CD8-positive, alpha-beta memory T cell (primary cell): ENCODE measurements around the gene SMARCD2. TPM values are rescaled to one million over a fixed set of nuclear protein-coding genes. Genes with fewer than 3 reads are reported as not detected.

Source experiments
- CTCF ChIA-PET: fragments of 350-600 bp; sonication (Branson Sonifier 250); formaldehyde crosslinking; loops from one replicate; lab custom pipeline; 2021; ENCODE audit warnings: antibody characterized with exemption; lab: Charles Lee
- POLR2A ChIA-PET: fragments of 350-600 bp; sonication (Branson Sonifier 250); formaldehyde crosslinking; loops from one replicate; lab custom pipeline; 2021; ENCODE audit warnings: antibody characterized with exemption; lab: Charles Lee
- DNase-seq, 5 donors: peaks; one replicate each; pipeline versions ENCODE4 v3.0.0 to v3.0.0-alpha.2; 2020 to 2022; ENCODE audit warnings: mixed read lengths in 1 of 5
- H3K27ac ChIP-seq: one replicate; pipeline ENCODE4 v1.7.0; 2013; ENCODE audit warnings: low read depth, mild to moderate bottlenecking, low read length, moderate library complexity
- H3K27me3 ChIP-seq: 2 replicates; pipeline ENCODE4 v1.7.0; 2013; ENCODE audit warnings: low read length, mild to moderate bottlenecking; ENCODE audit not compliant: insufficient read depth, poor library complexity, severe bottlenecking
- H3K36me3 ChIP-seq: 2 replicates; pipeline ENCODE4 v1.7.0; 2013; ENCODE audit warnings: mild to moderate bottlenecking, low read length, moderate library complexity; ENCODE audit not compliant: insufficient read depth
- H3K4me1 ChIP-seq: 2 replicates; pipeline ENCODE4 v1.7.0; 2013; ENCODE audit warnings: mild to moderate bottlenecking, low read length, moderate library complexity; ENCODE audit not compliant: insufficient read depth
- H3K4me3 ChIP-seq: 2 replicates; pipeline ENCODE4 v1.7.0; 2013; ENCODE audit warnings: mild to moderate bottlenecking, low read length
- H3K9me3 ChIP-seq: 2 replicates; pipeline ENCODE4 v1.7.0; 2013; ENCODE audit warnings: mild to moderate bottlenecking, low read length
- H3K27ac Mint-ChIP-seq, 8 donors: one replicate each; pipeline ENCODE4 v1.8.0; 2020 to 2021; ENCODE audit warnings: mixed read lengths in 8 of 8, mild to moderate bottlenecking in 6 of 8, inconsistent platforms in 3 of 8, moderate library complexity in 3 of 8
- H3K27me3 Mint-ChIP-seq, 2 donors: one replicate each; pipeline ENCODE4 v1.8.0; 2020 to 2021; ENCODE audit warnings: mixed read lengths in 2 of 2, mild to moderate bottlenecking in 1 of 2, moderate library complexity in 1 of 2
- H3K36me3 Mint-ChIP-seq, 3 donors: one replicate each; pipeline ENCODE4 v1.8.0; 2020 to 2021; ENCODE audit warnings: mixed read lengths in 3 of 3, inconsistent platforms in 1 of 3, mild to moderate bottlenecking in 1 of 3
- H3K4me1 Mint-ChIP-seq, 3 donors: one replicate each; pipeline ENCODE4 v1.8.0; 2020 to 2021; ENCODE audit warnings: mixed read lengths in 3 of 3, inconsistent platforms in 1 of 3, mild to moderate bottlenecking in 1 of 3
- H3K4me3 Mint-ChIP-seq, 7 donors: one replicate each; pipeline ENCODE4 v1.8.0; 2020 to 2021; ENCODE audit warnings: mixed read lengths in 7 of 7, mild to moderate bottlenecking in 6 of 7, moderate library complexity in 4 of 7, inconsistent platforms in 2 of 7
- H3K9me3 Mint-ChIP-seq, 5 donors: one replicate each; pipeline ENCODE4 v1.8.0; 2020 to 2022; ENCODE audit warnings: mixed read lengths in 5 of 5, mild to moderate bottlenecking in 3 of 5, moderate library complexity in 2 of 5, inconsistent platforms in 1 of 5
- polyA plus RNA-seq: library from polyadenylated mRNA; unstranded; fragments of 300-500 nt; fragmentation: Illumina TruSeq; gene quantifications from one replicate; pipeline ENCODE4 v1.2.3, GENCODE V29; 2021
- total RNA-seq, 2 experiments: library from RNA; stranded (reverse); gene quantifications; one replicate each; pipeline ENCODE4 v1.2.3, GENCODE V29; 2021

Gene SMARCD2
- total and polyA plus RNA-seq, 3 experiments from 2014 or later, result 96.8 to 121 (median 107) TPM

DNA sequence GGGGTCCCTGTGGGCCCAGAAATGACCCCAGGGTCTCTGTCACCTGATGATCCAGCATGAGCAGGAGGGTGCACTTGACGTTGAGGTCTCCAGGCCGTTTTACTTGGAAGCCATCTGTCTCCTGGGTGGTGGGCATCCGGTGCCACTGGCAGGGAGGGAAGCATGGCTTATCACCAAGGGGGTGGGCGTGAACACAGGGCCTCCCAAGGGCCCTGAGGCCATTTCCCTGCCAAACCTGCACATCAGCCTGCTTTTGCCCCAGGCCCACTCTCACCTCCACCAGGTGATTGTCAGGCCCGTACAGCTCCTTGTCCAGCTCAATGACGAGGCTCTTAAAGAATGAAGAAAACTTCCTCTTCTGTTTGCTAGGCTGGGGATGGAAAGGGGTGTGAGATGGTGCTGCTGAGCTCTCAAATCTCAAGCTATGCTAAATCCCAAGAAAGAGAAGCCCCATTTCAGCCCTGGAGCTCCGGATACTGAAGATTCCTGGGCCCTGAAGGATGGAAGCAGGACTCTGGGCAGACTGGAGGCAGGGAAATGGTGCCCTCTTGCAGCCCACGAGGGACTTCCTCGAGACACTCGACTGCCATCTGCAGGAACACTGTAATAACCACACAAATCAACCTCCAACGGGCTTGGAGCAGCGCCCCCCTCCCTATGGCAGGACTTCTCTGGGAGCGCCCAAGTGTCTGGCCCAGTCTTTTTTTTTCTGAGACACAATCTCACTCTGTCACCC lies 7.9 kb downstream of the SMARCD2 start:
- H3K27ac Mint-ChIP-seq, result peak overlapping the region; percentile 63 to 89 (median 81)
- ChIA-PET CTCF (interaction anchor here (0.8 to 4.8 kb wide), 9 partner anchors 9 to 388 kb away, joined by 3 to 19 read pairs (median 4); partner anchors contain the start of genes DDX42 and SMARCD2), POLR2A (interaction anchor here (0.6 to 1.0 kb wide), 3 partner anchors 10 to 213 kb away, joined by 3 to 6 read pairs (median 4); no protein-coding TSS in a partner anchor)
- H3K36me3 Mint-ChIP-seq, result peaks cover 11 to 75% (median 19%) of the 10 kb centered on the region in 3 donors
- H3K4me1 ChIP-seq, result peaks cover 56% of the 10 kb centered on the region
- H3K4me3 ChIP-seq, result no peak overlapping the region
- H3K27ac ChIP-seq, result no peak overlapping the region
- H3K4me1 Mint-ChIP-seq, result peaks cover 53 to 63% (median 58%) of the 10 kb centered on the region in 3 donors
- peaks cover 0 to 1% of the 10 kb centered on the region in 2 donors for H3K27me3 Mint-ChIP-seq
- DNase-seq, result peak in 4 of 5 donors; percentile 45 to 70 (median 62)
- H3K9me3 ChIP-seq, result no peaks in the 10 kb centered on the region
- H3K27me3 ChIP-seq, result no peaks in the 10 kb centered on the region
- peaks cover 58% of the 10 kb centered on the region for H3K36me3 ChIP-seq
- H3K4me3 Mint-ChIP-seq, result peak overlapping the region in 1 of 7 donors; percentile 62
- no peaks in the 10 kb centered on the region for H3K9me3 Mint-ChIP-seq

DNA sequence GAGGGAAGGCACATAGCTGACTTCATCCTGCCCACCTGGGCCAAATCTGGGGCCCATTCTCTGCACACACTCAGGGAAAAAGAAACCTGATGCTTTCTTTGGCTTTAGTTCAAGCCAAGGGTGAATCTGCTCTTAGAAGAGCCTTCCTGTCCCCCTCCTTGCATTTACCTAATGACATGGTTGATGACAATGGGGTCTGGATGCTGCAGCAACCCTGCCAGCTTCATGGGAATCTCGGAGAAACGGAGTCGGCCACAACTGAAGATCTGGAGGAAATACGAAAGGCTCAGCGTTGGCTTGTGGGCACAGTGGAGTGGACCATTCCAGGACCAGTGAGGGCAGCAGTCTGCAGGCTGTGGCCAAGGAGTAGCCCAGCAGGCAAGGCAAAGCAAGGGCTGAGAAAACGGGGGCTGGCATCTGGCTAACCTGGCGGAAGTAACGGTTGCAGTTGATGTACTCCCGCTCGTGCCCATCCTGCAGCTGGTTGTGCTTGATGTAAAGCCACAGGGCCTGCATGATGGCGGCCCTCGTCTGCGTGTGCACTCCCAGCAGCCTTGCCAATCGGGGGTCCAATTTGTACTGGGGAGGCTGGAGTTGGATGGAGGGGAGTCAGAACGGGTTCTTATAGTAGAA lies 8.6 kb downstream of the SMARCD2 start:
- ChIA-PET POLR2A (interaction anchor here (0.6 to 1.0 kb wide), 2 partner anchors 139 to 212 kb away, joined by 3 to 6 read pairs; no protein-coding TSS in a partner anchor), CTCF (interaction anchor here (0.8 to 4.8 kb wide), 11 partner anchors 8 to 159 kb away, joined by 3 to 19 read pairs (median 4); partner anchors contain the start of genes DDX42 and SMARCD2)
- H3K4me3 Mint-ChIP-seq, result peak overlapping the region in 1 of 7 donors; percentile 52
- H3K9me3 ChIP-seq, result no peaks in the 10 kb centered on the region
- H3K27me3 Mint-ChIP-seq, result peaks cover 0 to 1% of the 10 kb centered on the region in 2 donors
- no peak overlapping the region for H3K27ac ChIP-seq
- DNase-seq, result no peak
- H3K27me3 ChIP-seq, result no peaks in the 10 kb centered on the region
- H3K4me1 ChIP-seq, result peaks cover 56% of the 10 kb centered on the region
- peak overlapping the region in 5 of 8 donors; percentile 23 to 74 (median 58) for H3K27ac Mint-ChIP-seq
- H3K4me1 Mint-ChIP-seq, result peaks cover 53 to 63% (median 58%) of the 10 kb centered on the region in 3 donors
- no peaks in the 10 kb centered on the region for H3K9me3 Mint-ChIP-seq
- H3K4me3 ChIP-seq, result no peak overlapping the region
- H3K36me3 ChIP-seq, result peaks cover 63% of the 10 kb centered on the region
- peaks cover 12 to 83% (median 21%) of the 10 kb centered on the region in 3 donors for H3K36me3 Mint-ChIP-seq

DNA sequence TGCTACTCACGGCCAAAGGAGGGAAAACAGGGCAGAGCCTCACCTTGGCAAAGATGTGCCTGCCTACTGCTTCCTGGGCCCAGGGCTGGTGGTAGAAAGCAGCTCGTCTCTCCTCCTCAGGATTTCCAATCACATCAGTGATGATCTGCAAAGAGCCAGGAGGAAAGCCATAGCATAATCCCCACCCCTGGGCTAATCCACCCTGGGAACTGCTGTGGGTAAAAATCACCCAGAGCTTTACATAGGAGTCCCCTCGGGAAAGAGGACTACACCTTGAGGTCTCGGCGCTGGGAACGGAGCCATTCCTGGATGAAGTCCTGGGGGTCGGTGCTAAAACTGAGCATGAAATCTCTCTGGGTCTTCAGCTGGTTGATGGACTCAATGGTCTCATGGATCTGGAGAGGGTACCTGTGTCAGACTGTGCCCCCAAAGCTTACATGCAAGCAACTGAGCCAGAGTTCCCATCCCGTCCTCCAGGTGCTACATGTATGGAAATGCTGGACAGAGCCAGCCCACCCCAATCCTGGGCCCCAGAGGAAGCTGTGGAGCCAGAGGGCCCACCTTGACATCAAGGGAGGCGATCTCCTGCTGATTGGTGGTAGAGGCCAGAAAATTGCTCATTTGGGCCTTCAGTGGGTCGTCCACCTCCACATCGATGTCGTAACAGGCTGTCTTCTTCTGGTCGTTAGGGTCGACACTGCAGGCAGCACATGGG lies 9.3 kb downstream of the SMARCD2 start:
- H3K9me3 ChIP-seq, result no peaks in the 10 kb centered on the region
- H3K27me3 ChIP-seq, result no peaks in the 10 kb centered on the region
- Mint-ChIP-seq H3K4me3 (no peak overlapping the region), H3K9me3 (no peaks in the 10 kb centered on the region), H3K27ac (peak overlapping the region in 2 of 8 donors; percentile 24 to 58), H3K4me1 (peaks cover 53 to 63% (median 58%) of the 10 kb centered on the region in 3 donors), H3K27me3 (peaks cover 0 to 1% of the 10 kb centered on the region in 2 donors), H3K36me3 (peaks cover 12 to 86% (median 21%) of the 10 kb centered on the region in 3 donors)
- peaks cover 63% of the 10 kb centered on the region for H3K36me3 ChIP-seq
- H3K27ac ChIP-seq, result no peak overlapping the region
- no peak for DNase-seq
- ChIA-PET CTCF (interaction anchor here (0.9 to 4.8 kb wide), 7 partner anchors 8 to 159 kb away, joined by 3 to 19 read pairs (median 3); partner anchors contain the start of gene DDX42), POLR2A (interaction anchor here (1.0 to 7.8 kb wide), 2 partner anchors 8 to 212 kb away, joined by 3 to 73 read pairs; partner anchors contain the start of gene SMARCD2)
- peaks cover 56% of the 10 kb centered on the region for H3K4me1 ChIP-seq
- no peak overlapping the region for H3K4me3 ChIP-seq

DNA sequence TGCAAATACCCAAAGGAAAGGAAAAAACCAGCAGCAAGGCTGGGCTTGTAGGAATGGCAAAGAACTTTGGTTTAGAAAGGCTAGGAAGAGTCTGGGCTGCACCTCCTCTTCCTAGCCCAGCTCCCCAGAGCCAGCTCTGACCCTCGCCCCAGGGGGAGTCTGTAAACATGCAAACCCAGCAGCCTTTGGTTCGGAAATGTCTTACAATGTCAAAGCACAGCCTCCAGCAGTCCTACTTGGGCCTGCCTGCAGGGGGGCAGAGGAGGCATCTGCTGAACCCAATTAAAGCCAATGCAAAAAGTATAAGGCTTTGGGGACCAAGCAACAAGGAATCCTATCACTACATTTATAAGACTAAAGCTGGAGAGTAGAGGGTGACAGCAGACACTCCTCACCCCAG lies 10.0 kb downstream of the SMARCD2 start:
- H3K36me3 ChIP-seq, result peaks cover 63% of the 10 kb centered on the region
- H3K9me3 ChIP-seq, result no peaks in the 10 kb centered on the region
- no peaks in the 10 kb centered on the region for H3K27me3 ChIP-seq
- peaks cover 54 to 67% (median 60%) of the 10 kb centered on the region in 3 donors for H3K4me1 Mint-ChIP-seq
- H3K4me3 Mint-ChIP-seq, result peak overlapping the region in 1 of 7 donors; percentile 66
- CTCF ChIA-PET, result interaction anchor here (0.9 to 4.8 kb wide), 3 partner anchors 9 to 135 kb away, joined by 3 to 19 read pairs (median 5); no protein-coding TSS in a partner anchor
- no peaks in the 10 kb centered on the region for H3K9me3 Mint-ChIP-seq
- H3K27me3 Mint-ChIP-seq, result peaks cover 0 to 1% of the 10 kb centered on the region in 2 donors
- peaks cover 56% of the 10 kb centered on the region for H3K4me1 ChIP-seq
- no peak overlapping the region for H3K4me3 ChIP-seq
- POLR2A ChIA-PET, result interaction anchor here (7.8 kb wide), 1 partner anchor 9 kb away, joined by 73 read pairs; the partner anchor contains the start of gene SMARCD2
- no peak for DNase-seq
- no peak overlapping the region for H3K27ac ChIP-seq
- H3K36me3 Mint-ChIP-seq, result peaks cover 12 to 90% (median 21%) of the 10 kb centered on the region in 3 donors
- peak overlapping the region in 6 of 8 donors; percentile 12 to 98 (median 66) for H3K27ac Mint-ChIP-seq

DNA sequence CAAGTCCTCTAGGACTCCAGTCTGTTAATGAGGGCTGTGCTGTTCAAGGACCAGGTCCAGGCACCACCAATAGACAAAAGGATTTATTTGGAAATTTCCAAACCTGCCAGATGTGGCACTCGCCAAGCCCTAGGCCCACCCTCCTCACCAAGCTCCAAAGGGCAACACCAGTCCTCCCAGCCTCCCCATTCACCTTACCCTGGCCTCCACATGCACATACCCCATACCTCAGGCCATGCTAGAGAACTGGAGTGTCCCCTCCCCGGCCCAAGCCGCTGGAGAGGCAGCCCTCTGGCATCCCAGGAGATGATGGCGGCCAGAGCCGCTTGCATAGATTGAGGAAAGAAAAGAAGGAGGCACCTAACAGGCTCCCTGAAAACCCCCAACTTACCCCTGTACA lies 10.5 kb downstream of the SMARCD2 start:
- Histone ChIP-seq H3K27ac (no peak overlapping the region), H3K27me3 (no peaks in the 10 kb centered on the region), H3K4me3 (no peak overlapping the region), H3K9me3 (no peaks in the 10 kb centered on the region), H3K4me1 (peaks cover 56% of the 10 kb centered on the region), H3K36me3 (peaks cover 61% of the 10 kb centered on the region)
- Mint-ChIP-seq H3K36me3 (peaks cover 12 to 91% (median 21%) of the 10 kb centered on the region in 3 donors), H3K4me3 (peak overlapping the region in 5 of 7 donors; percentile 12 to 66 (median 45)), H3K9me3 (no peaks in the 10 kb centered on the region), H3K27me3 (peaks cover 0 to 1% of the 10 kb centered on the region in 2 donors), H3K4me1 (peaks cover 58 to 69% (median 64%) of the 10 kb centered on the region in 3 donors), H3K27ac (peak overlapping the region; percentile 6 to 98 (median 72))
- CTCF ChIA-PET, result interaction anchor here (2.0 to 5.5 kb wide), 3 partner anchors 10 to 134 kb away, joined by 5 to 37 read pairs (median 19); no protein-coding TSS in a partner anchor
- POLR2A ChIA-PET, result interaction anchor here (7.8 kb wide), 1 partner anchor 9 kb away, joined by 73 read pairs; the partner anchor contains the start of gene SMARCD2
- DNase-seq, result no peak

DNA sequence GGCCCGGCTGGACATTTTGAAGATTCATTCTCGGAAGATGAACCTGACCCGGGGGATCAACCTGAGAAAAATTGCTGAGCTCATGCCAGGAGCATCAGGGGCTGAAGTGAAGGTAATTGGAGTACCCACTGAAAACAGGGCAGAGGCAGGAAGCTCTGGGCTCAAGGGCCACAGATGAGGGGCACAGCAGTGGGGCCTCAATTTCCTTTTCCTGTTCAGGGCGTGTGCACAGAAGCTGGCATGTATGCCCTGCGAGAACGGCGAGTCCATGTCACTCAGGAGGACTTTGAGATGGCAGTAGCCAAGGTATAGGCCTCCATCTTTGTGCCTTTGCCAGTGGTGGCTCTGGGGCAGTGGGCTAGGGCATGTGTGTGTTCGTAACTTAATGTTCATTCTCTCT lies 11.0 kb downstream of the SMARCD2 start:
- peaks cover 0 to 3% of the 10 kb centered on the region in 2 donors for H3K27me3 Mint-ChIP-seq
- Histone ChIP-seq H3K36me3 (peaks cover 59% of the 10 kb centered on the region), H3K27me3 (no peaks in the 10 kb centered on the region), H3K4me3 (peak overlapping the region; percentile 6), H3K9me3 (no peaks in the 10 kb centered on the region), H3K4me1 (peaks cover 56% of the 10 kb centered on the region), H3K27ac (no peak overlapping the region)
- no peak for DNase-seq
- H3K27ac Mint-ChIP-seq, result peak overlapping the region; percentile 55 to 98 (median 72)
- H3K9me3 Mint-ChIP-seq, result no peaks in the 10 kb centered on the region
- H3K36me3 Mint-ChIP-seq, result peaks cover 12 to 91% (median 21%) of the 10 kb centered on the region in 3 donors
- ChIA-PET CTCF (interaction anchor here (4.8 to 6.1 kb wide), 3 partner anchors 9 to 134 kb away, joined by 19 to 48 read pairs (median 37); partner anchors contain the start of gene SMARCD2), POLR2A (interaction anchor here (7.8 kb wide), 1 partner anchor 10 kb away, joined by 73 read pairs; the partner anchor contains the start of gene SMARCD2)
- peaks cover 63 to 71% (median 69%) of the 10 kb centered on the region in 3 donors for H3K4me1 Mint-ChIP-seq
- H3K4me3 Mint-ChIP-seq, result peak overlapping the region in 5 of 7 donors; percentile 12 to 66 (median 50)
